Muscle of back (tissue), 11 donors: ENCODE results near the gene SLC8A1. TPM values are rescaled to one million over a fixed set of nuclear protein-coding genes. Genes with fewer than 3 reads are reported as not detected.

Experiments
- DNase-seq, 3 donors: peaks; one replicate each; pipeline versions ENCODE4 v3.0.0 to v3.0.0-alpha.2; 2013
- polyA plus RNA-seq, 10 donors: library from polyadenylated mRNA; unstranded; fragments of 120-200 nt; gene quantifications; one replicate each; pipeline ENCODE4 v1.2.1, GENCODE V29; 2013; ENCODE audit not compliant: insufficient read length in 10 of 10

Gene SLC8A1
- polyA plus RNA-seq, 10 donors: 4.9 to 11.4 (median 7.9) TPM

- no peak for DNase-seq
Observed at GRCh38 chr2:40230707-40231432, 221.0 kb downstream of the SLC8A1 start.

- DNase-seq: no peak
Observed at GRCh38 chr2:40230186-40230585, 221.7 kb downstream of the SLC8A1 start.

- DNase-seq: peak; percentile 54 to 72 (median 61)
Observed at GRCh38 chr2:40228310-40228709, 223.6 kb downstream of the SLC8A1 start.

- DNase-seq: no peak
Observed at GRCh38 chr2:40227210-40227609, 224.7 kb downstream of the SLC8A1 start.

- DNase-seq: no peak
Observed at GRCh38 chr2:40226637-40227036, 225.3 kb downstream of the SLC8A1 start.

- DNase-seq: no peak
Observed at GRCh38 chr2:40225670-40226210, 226.2 kb downstream of the SLC8A1 start.

- DNase-seq: no peak
Observed at GRCh38 chr2:40224318-40224717, 227.6 kb downstream of the SLC8A1 start.

GRCh38 chr2:40220177-40220925, 231.5 kb downstream of the SLC8A1 start:
- peak in 2 of 3 donors; percentile 37 to 66 for DNase-seq

- DNase-seq: no peak
Observed at GRCh38 chr2:40219141-40219540, 232.7 kb downstream of the SLC8A1 start.

- DNase-seq: peak in 1 of 3 donors; percentile 29
Observed at GRCh38 chr2:40218679-40219078, 233.2 kb downstream of the SLC8A1 start.

GRCh38 chr2:40213619-40214018, 238.3 kb downstream of the SLC8A1 start:
- DNase-seq: peak in 1 of 3 donors; percentile 60

GRCh38 chr2:40213071-40213470, 238.8 kb downstream of the SLC8A1 start:
- DNase-seq: peak in 1 of 3 donors; percentile 47

GRCh38 chr2:40210968-40211353, 240.9 kb downstream of the SLC8A1 start:
- DNase-seq: no peak

- no peak for DNase-seq
Observed at GRCh38 chr2:40210344-40210967, 241.4 kb downstream of the SLC8A1 start.

GRCh38 chr2:40209761-40210160, 242.1 kb downstream of the SLC8A1 start:
- DNase-seq: no peak

- no peak for DNase-seq
Observed at GRCh38 chr2:40208463-40208862, 243.4 kb downstream of the SLC8A1 start.

- DNase-seq: peak in 1 of 3 donors; percentile 52
Observed at GRCh38 chr2:40204268-40204667, 247.6 kb downstream of the SLC8A1 start.

- peak in 2 of 3 donors; percentile 25 to 34 for DNase-seq
Observed at GRCh38 chr2:40202798-40203400, 249.0 kb downstream of the SLC8A1 start.

- DNase-seq: no peak
Observed at GRCh38 chr2:40201425-40201824, 250.5 kb downstream of the SLC8A1 start.

GRCh38 chr2:40200366-40200915, 251.4 kb downstream of the SLC8A1 start:
- DNase-seq: peak in 2 of 3 donors; percentile 38 to 59

GRCh38 chr2:40199771-40200170, 252.1 kb downstream of the SLC8A1 start:
- peak; percentile 55 to 75 (median 60) for DNase-seq

- DNase-seq: no peak
Observed at GRCh38 chr2:40197121-40197520, 254.8 kb downstream of the SLC8A1 start.
